ENCODE results near the gene SAA4.

SAA4 gene

DNA sequence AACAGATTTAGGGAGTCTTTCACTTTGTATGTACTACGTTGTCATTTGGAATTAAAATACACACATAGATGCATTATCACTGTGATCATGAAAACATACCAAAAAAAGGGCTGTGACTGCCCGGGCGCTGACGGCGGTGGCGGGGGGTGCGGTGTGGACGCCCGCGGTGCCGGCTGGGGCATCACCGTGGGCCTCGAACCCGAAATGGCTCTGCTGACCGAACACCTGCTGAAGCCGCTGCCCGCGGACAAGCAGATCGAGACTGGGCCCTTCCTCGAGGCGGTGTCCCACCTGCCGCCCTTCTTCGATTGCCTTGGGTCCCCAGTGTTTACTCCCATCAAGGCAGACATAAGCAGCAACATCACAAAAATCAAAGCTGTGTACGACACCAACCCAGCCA lies 47.8 kb downstream of the SAA4 start:
- DNase-seq, result no peak

Measured in activated effector memory CD4-positive, alpha-beta T cell treated with anti-CD3 and anti-CD28 coated beads, Interleukin-2, amount 50 U/mL, for 16 hours (primary cell).